Cardiac fibroblast (primary cell): ENCODE measurements around the gene ACTL8.
"Not testable (repeated sequence)": the region's sequence is repeated elsewhere in the genome, so short reads cannot be mapped to it uniquely, and the experiment has no call there.

Experiments used
- DNase-seq, 2 donors: peaks; one replicate each; pipeline versions ENCODE4 v3.0.0 to v3.0.0-alpha.2; 2010; ENCODE audit warnings: low read depth in 2 of 2
- H3K4me3 ChIP-seq, 2 donors: replicated peaks in 1 of 2; 1 replicate in 1 of 2; 2 replicates in 1 of 2; pipeline ENCODE4 v1.5.1; 2011; ENCODE audit warnings: low read depth in 2 of 2, low read length in 2 of 2, mild to moderate bottlenecking in 2 of 2, moderate library complexity in 1 of 2
- CTCF ChIP-seq: IDR thresholded peaks from one replicate; pipeline ENCODE4 v1.5.1; 2011; ENCODE audit warnings: low read depth, mild to moderate bottlenecking, low read length, inconsistent platforms

Gene ACTL8

GRCh38 chr1:17742583-17742982, 12.6 kb upstream of the ACTL8 start:
- DNase-seq = peak; percentile 38 to 69
- TF ChIP-seq CTCF = no peak
- H3K4me3 ChIP-seq = no peak overlapping the region

GRCh38 chr1:17743008-17743647, 12.0 kb upstream of the ACTL8 start:
- peak in 1 of 2 donors; percentile 11 for DNase-seq
- no peak for TF ChIP-seq CTCF
- no peak overlapping the region for H3K4me3 ChIP-seq

- DNase-seq = no peak
- H3K4me3 ChIP-seq = no peak overlapping the region
- no peak for TF ChIP-seq CTCF
Measured at GRCh38 chr1:17743925-17744324, 11.2 kb upstream of the ACTL8 start.

- no peak for TF ChIP-seq CTCF
- H3K4me3 ChIP-seq = no peak overlapping the region
- DNase-seq = peak in 1 of 2 donors; percentile 12
Measured at GRCh38 chr1:17744666-17745478, 10.3 kb upstream of the ACTL8 start.

- TF ChIP-seq CTCF = no peak
- H3K4me3 ChIP-seq = no peak overlapping the region
- DNase-seq = no peak
Measured at GRCh38 chr1:17745479-17745955, 9.6 kb upstream of the ACTL8 start.

- DNase-seq, H3K4me3 ChIP-seq: not testable (repeated sequence)
Measured at GRCh38 chr1:17746281-17746680, 8.9 kb upstream of the ACTL8 start.

GRCh38 chr1:17746920-17747319, 8.2 kb upstream of the ACTL8 start:
- H3K4me3 ChIP-seq = no peak overlapping the region
- DNase-seq = no peak
- no peak for TF ChIP-seq CTCF
